Measurements from ENCODE around the gene SPEN. TPM values are rescaled to one million over a fixed set of nuclear protein-coding genes. Genes with fewer than 3 reads are reported as not detected.
A peak's percentile ranks its signal among the peaks of the same experiment; 100 is the strongest.
"Not testable (repeated sequence)": the region's sequence is repeated elsewhere in the genome, so short reads cannot be mapped to it uniquely, and the experiment has no call there.

The SPEN gene
- polyA plus RNA-seq (ENCODE audit: insufficient read length in 12 of 12): 10 to 100 TPM in 11 of 12 donors, not detected in 1; 31.7 to 75.5 (median 34.6) TPM
- long read RNA-seq, donor 1, transcript SPEN-205 (2 exons, 543 nt): major isoform, 8 of 60 reads
- long read RNA-seq, donor 1, partial matches to known transcripts: 49 of 60 reads
- long read RNA-seq, donor 1, other reads (novel, unspliced or antisense): 0 of 60 reads
- long read RNA-seq, donor 2, partial matches to known transcripts: 15 of 15 reads
- long read RNA-seq, donor 2, other reads (novel, unspliced or antisense): 0 of 15 reads
- long read RNA-seq, donor 3, partial matches to known transcripts: 0 of 3 reads
- long read RNA-seq, donor 3, other reads (novel, unspliced or antisense): 0 of 3 reads
- long read RNA-seq, donor 4, partial matches to known transcripts: 0 of 1 reads
- long read RNA-seq, donor 4, other reads (novel, unspliced or antisense): 0 of 1 reads
- long read RNA-seq, donor 5, partial matches to known transcripts: 33 of 36 reads
- long read RNA-seq, donor 5, other reads (novel, unspliced or antisense): 0 of 36 reads
- long read RNA-seq, donor 6, partial matches to known transcripts: 0 of 1 reads
- long read RNA-seq, donor 6, other reads (novel, unspliced or antisense): 0 of 1 reads
- long read RNA-seq, donor 7, partial matches to known transcripts: 7 of 8 reads
- long read RNA-seq, donor 7, other reads (novel, unspliced or antisense): 0 of 8 reads
- long read RNA-seq, donor 8, partial matches to known transcripts: 15 of 19 reads
- long read RNA-seq, donor 8, other reads (novel, unspliced or antisense): 0 of 19 reads
- long read RNA-seq, donor 9, partial matches to known transcripts: 0 of 2 reads
- long read RNA-seq, donor 9, other reads (novel, unspliced or antisense): 0 of 2 reads
- long read RNA-seq, donor 10, partial matches to known transcripts: 0 of 4 reads
- long read RNA-seq, donor 10, other reads (novel, unspliced or antisense): 0 of 4 reads
- long read RNA-seq, donor 11, partial matches to known transcripts: 15 of 15 reads
- long read RNA-seq, donor 11, other reads (novel, unspliced or antisense): 0 of 15 reads

GRCh38 chr1:15847100-15847892, at the start of gene SPEN:
TSS of gene SPEN (plus strand) at chr1:15847707. CDS start at chr1:15848068, 361 bp downstream.
- peak; percentile 98 for DNase-seq

GRCh38 chr1:15799004-15799867, 48.3 kb upstream of the SPEN start:
- no peak for DNase-seq

- no peak for DNase-seq
Measured at GRCh38 chr1:15799928-15800835, 47.3 kb upstream of the SPEN start.

GRCh38 chr1:15802234-15802965, 45.1 kb upstream of the SPEN start:
- DNase-seq: no peak

GRCh38 chr1:15803380-15803779, 44.1 kb upstream of the SPEN start:
- peak; percentile 24 for DNase-seq

GRCh38 chr1:15804060-15804459, 43.4 kb upstream of the SPEN start:
- DNase-seq: no peak

- no peak for DNase-seq
Measured at GRCh38 chr1:15807121-15807520, 40.4 kb upstream of the SPEN start.

GRCh38 chr1:15807549-15807948, 40.0 kb upstream of the SPEN start, which contains the start of gene UQCRHL:
TSS of gene UQCRHL (minus strand) at chr1:15807649. CDS start at chr1:15807649, 0 bp downstream.
- DNase-seq: not testable (repeated sequence)

- DNase-seq: no peak
Measured at GRCh38 chr1:15808955-15809354, 38.6 kb upstream of the SPEN start.

- no peak for DNase-seq
Measured at GRCh38 chr1:15810073-15810472, 37.4 kb upstream of the SPEN start.

GRCh38 chr1:15816674-15817073, 30.8 kb upstream of the SPEN start:
- DNase-seq: no peak

- DNase-seq: no peak
Measured at GRCh38 chr1:15820478-15820877, 27.0 kb upstream of the SPEN start.

GRCh38 chr1:15825800-15826199, 21.7 kb upstream of the SPEN start:
- no peak for DNase-seq

- no peak for DNase-seq
Measured at GRCh38 chr1:15826810-15827507, 20.5 kb upstream of the SPEN start.

- DNase-seq: not testable (repeated sequence)
Measured at GRCh38 chr1:15827567-15827966, 19.9 kb upstream of the SPEN start.

GRCh38 chr1:15828931-15829330, 18.6 kb upstream of the SPEN start:
- DNase-seq: not testable (repeated sequence)

GRCh38 chr1:15830258-15830657, 17.2 kb upstream of the SPEN start:
- DNase-seq: no peak

All from muscle of arm (tissue), 14 donors.